ENCODE results near the gene ABLIM1.

DNA sequence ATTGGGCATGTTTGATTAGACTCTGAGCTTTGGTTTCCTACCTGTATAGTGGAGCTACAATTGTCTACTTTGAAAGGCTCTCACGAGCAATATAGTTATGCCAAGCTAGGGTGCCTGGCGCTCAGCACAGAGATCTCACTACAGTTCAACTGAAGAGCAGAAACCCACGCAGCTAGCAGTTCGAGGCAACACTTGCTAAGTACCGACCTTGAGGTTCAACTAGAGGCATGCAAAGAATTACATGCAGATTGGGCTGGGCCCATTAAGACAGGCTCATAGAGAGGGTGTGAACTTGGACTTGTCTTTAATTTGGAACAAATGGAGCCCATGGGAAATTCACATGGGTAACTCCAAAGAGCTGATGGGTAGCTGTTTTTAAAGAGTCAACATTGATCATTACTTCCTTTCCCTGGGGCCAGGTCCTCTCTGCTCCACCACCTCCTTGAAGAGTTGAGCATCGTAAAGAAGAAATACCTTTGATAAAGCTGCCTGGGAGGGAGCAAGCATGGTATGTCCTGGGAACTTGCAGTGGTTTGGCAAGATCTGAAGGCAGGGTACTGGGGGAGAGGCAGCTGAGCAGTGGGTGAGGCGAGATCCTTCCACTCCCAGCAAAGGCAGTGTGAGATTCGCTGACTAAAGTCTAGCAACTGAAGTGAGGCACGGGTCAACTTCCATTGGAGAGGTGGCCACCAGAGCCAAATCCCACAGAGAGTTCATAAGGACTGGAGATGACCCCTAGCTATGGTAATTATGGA, 228.3 kb downstream of the ABLIM1 start:
- TF ChIP-seq CTCF (conservative IDR thresholded peaks at IDR 0.05; ENCODE audit: low read depth, low read length) (no peak), EZH2 (IDR thresholded peaks at IDR 0.05; ENCODE audit: borderline replicate concordance, low read depth, low read length, poor library complexity, severe bottlenecking) (no peak)
